Measurements from ENCODE around the gene MS4A8. TPM values are rescaled to one million over a fixed set of nuclear protein-coding genes. Genes with fewer than 3 reads are reported as not detected.
"Not testable (repeated sequence)": the region's sequence is repeated elsewhere in the genome, so short reads cannot be mapped to it uniquely, and the experiment has no call there.

Gene MS4A8
- total RNA-seq, 1 experiment from 2014 or later, result not detected

DNA sequence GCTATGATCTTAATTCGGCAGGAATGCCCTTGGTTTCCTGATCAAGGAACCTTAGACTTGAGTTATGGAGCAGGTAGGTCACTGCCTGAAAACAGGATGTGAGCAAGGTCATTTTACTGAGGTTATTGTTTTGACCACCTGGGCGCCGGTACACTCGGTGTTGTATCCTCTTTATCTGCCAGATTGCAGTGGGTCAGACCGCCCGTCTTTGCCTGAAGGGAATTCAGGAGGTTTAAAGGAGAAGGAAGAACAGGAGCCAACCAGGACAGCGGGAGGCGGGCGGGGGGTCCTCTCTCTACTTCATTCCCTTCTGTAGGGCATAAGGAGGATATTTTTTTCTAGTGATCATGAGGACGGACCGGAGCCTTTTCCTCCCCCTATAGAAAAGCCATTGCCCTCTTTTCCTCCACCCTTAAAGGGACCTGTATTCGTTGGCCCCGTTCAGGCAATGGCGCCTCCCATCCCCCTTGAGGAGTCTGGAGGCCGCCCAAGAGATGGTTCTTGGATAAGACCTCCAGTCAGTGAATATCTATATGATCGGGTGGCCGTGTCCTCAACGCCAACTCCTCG is 57.9 kb downstream of the MS4A8 start:
- DNase-seq (ENCODE audit: low read depth, low spot score), result no peak
- in situ Hi-C loops (cut with HindIII; ENCODE audit: low pct_unique_long_range_greater_than_20kb, low sequenced_read_pairs), result no loop called here

GRCh38 chr11:60758671-60759070 is 59.3 kb downstream of the MS4A8 start:
- in situ Hi-C loops (cut with HindIII; ENCODE audit: low pct_unique_long_range_greater_than_20kb, low sequenced_read_pairs); DNase-seq (ENCODE audit: low read depth, low spot score): not testable (repeated sequence)

DNA sequence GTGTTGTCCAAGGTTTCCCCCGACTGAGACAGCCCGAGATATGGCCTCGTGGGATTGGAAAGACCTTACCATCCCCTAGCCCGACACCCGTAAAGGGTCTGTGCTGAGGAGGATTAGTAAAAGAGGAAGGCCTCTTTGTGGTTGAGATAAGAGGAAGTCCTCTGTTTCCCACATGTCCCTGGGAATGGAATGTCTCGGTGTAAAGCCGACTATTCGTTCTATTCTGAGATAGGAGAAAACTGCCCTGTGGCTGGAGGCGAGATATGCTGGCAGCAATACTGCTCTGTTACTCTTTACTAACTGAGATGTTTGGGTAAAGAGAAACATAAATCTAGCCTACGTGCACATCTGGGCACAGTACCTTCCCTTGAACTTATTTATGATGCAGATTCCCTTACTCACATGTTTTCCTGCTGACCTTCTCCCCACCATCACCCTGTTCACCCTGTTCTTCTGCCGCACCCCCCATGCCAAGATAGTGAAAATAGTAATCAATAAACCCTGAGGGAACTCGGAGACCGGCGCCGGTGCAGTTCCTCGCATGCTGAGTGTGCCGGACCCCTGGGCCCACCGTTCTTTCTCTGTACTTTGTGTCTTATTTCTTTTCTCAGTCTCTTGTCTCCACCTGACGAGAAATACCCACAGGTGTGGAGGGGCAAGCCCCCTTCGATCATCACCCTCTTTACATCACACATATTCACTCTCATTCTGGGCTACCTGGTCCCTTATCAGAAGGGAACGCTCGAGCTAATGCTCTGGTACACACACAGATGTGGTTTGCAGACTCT is 60.2 kb downstream of the MS4A8 start:
- DNase-seq (ENCODE audit: low read depth, low spot score); in situ Hi-C loops (cut with HindIII; ENCODE audit: low pct_unique_long_range_greater_than_20kb, low sequenced_read_pairs): not testable (repeated sequence)

DNA sequence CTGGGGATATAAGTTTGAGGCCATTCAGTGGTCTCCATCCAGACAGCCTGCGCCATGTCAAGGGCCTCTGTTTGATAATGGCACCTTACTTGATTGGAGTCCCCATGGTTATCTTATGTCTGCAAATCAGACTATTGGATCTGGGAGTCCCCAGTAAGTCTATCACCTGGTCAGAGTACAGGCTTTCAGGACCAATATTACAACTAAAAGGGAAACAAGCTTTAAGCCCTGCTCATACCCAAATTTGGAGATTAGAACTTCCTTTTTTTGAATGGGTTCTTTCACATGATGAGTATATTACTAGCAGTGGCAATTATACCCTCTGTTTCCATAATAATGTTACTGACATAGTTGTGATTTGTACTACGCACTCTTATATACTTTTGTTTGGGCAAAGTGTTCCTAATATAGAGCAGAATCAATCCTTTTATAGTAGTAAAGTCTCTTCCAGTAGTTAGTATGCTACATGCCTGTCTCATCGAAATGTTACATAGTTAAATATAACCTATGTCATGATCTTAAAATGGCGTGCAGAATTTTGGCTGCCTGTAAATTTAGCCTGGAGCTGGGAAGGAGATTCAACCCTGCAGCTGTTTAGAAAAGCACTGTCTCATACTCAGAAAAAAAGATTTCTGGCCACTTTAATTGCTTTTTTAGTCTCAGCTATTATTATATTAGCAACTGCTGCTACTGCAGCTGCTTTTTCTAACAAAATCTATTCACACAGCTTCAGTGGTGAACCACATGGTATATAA is 62.2 kb downstream of the MS4A8 start:
- in situ Hi-C loops (cut with HindIII; ENCODE audit: low pct_unique_long_range_greater_than_20kb, low sequenced_read_pairs), result no loop called here

GRCh38 chr11:60762851-60763691 is 63.7 kb downstream of the MS4A8 start:
- DNase-seq (ENCODE audit: low read depth, low spot score), result peak; percentile 55
- in situ Hi-C loops (cut with HindIII; ENCODE audit: low pct_unique_long_range_greater_than_20kb, low sequenced_read_pairs), result no loop called here

More for the DNA sequence above, 62.2 kb downstream of the MS4A8 start:
- DNase-seq (ENCODE audit: low read depth, low spot score), result no peak

GRCh38 chr11:60763692-60764369 is 64.4 kb downstream of the MS4A8 start:
- peak; percentile 15 for DNase-seq (ENCODE audit: low read depth, low spot score)
- in situ Hi-C loops (cut with HindIII; ENCODE audit: low pct_unique_long_range_greater_than_20kb, low sequenced_read_pairs), result no loop called here

- DNase-seq (ENCODE audit: low read depth, low spot score), result no peak
- in situ Hi-C loops (cut with HindIII; ENCODE audit: low pct_unique_long_range_greater_than_20kb, low sequenced_read_pairs), result no loop called here
These were observed 65.5 kb downstream of the MS4A8 start for GRCh38 chr11:60764879-60765278.

- in situ Hi-C loops (cut with HindIII; ENCODE audit: low pct_unique_long_range_greater_than_20kb, low sequenced_read_pairs), result no loop called here
These were observed 65.9 kb downstream of the MS4A8 start for GRCh38 chr11:60765355-60765754.

More at GRCh38 chr11:60765355-60765754, 65.9 kb downstream of the MS4A8 start:
- no peak for DNase-seq (ENCODE audit: low read depth, low spot score)

Other genes starting within 250 kb of the MS4A8 start
- gene MS4A1, start 243.8 kb upstream of the MS4A8 start, total RNA-seq (2014; rRNA removed; shearing (Covaris generic)), result not detected in 2 replicates
- not detected in 2 replicates for gene MS4A12, start 206.8 kb upstream of the MS4A8 start, total RNA-seq (2014; rRNA removed; shearing (Covaris generic))
- not detected in 2 replicates for gene MS4A13, start 184.2 kb upstream of the MS4A8 start, total RNA-seq (2014; rRNA removed; shearing (Covaris generic))
- gene MS4A18, start 25.1 kb downstream of the MS4A8 start, total RNA-seq (2014; rRNA removed; shearing (Covaris generic)), result not detected in 2 replicates
- not detected in 2 replicates for gene MS4A15, start 57.3 kb downstream of the MS4A8 start, total RNA-seq (2014; rRNA removed; shearing (Covaris generic))
- gene MS4A10, start 85.7 kb downstream of the MS4A8 start, total RNA-seq (2014; rRNA removed; shearing (Covaris generic)), result not detected in 2 replicates
- gene CCDC86, start 142.5 kb downstream of the MS4A8 start, total RNA-seq (2014; rRNA removed; shearing (Covaris generic)), result 9.2 and 9.6 TPM in 2 replicates
- not detected in 2 replicates for gene PTGDR2, start 156.3 kb downstream of the MS4A8 start, total RNA-seq (2014; rRNA removed; shearing (Covaris generic))
- gene ZP1, start 167.9 kb downstream of the MS4A8 start, total RNA-seq (2014; rRNA removed; shearing (Covaris generic)), result not detected in 2 replicates
- gene PRPF19, start 207.0 kb downstream of the MS4A8 start, total RNA-seq (2014; rRNA removed; shearing (Covaris generic)), result 42.3 and 52.7 TPM in 2 replicates
- 43.5 and 52.9 TPM in 2 replicates for gene TMEM109, start 214.5 kb downstream of the MS4A8 start, total RNA-seq (2014; rRNA removed; shearing (Covaris generic))
- 35.0 and 36.2 TPM in 2 replicates for gene TMEM132A, start 224.8 kb downstream of the MS4A8 start, total RNA-seq (2014; rRNA removed; shearing (Covaris generic))